Hepatocyte (in vitro differentiated cells): ENCODE data around the gene ANKRD33. TPM values are rescaled to one million over a fixed set of nuclear protein-coding genes. Genes with fewer than 3 reads are reported as not detected.
A peak's percentile ranks its signal among the peaks of the same experiment; 100 is the strongest.

Experiments used
- DNase-seq: peaks from one replicate; pipeline ENCODE4 v3.0.0-alpha.2; 2016; ENCODE audit warnings: low spot score
- H2AFZ ChIP-seq: fragments of 200-600 bp; sonication (generic); 2 replicates; pipeline ENCODE4 v1.6.0; 2016; ENCODE audit warnings: antibody characterized with exemption, mild to moderate bottlenecking
- H3K27ac ChIP-seq: fragments of 200-600 bp; sonication (generic); 2 replicates; pipeline ENCODE4 v1.5.1; 2016; ENCODE audit warnings: mild to moderate bottlenecking
- H3K27me3 ChIP-seq: fragments of 200-600 bp; sonication (generic); 2 replicates; pipeline ENCODE4 v1.6.1; 2016
- H3K36me3 ChIP-seq: fragments of 200-600 bp; sonication (generic); replicated peaks from 2 replicates; pipeline ENCODE4 v1.5.1; 2016; ENCODE audit warnings: low read depth; ENCODE audit not compliant: insufficient read depth
- H3K4me1 ChIP-seq: fragments of 200-600 bp; sonication (generic); 2 replicates; pipeline ENCODE4 v1.5.1; 2016; ENCODE audit warnings: mild to moderate bottlenecking, moderate library complexity; ENCODE audit not compliant: insufficient read depth
- H3K4me2 ChIP-seq: fragments of 200-600 bp; sonication (generic); 2 replicates; pipeline ENCODE4 v1.6.0; 2016
- H3K4me3 ChIP-seq: fragments of 200-600 bp; sonication (generic); 2 replicates; pipeline ENCODE4 v1.5.1; 2016; ENCODE audit warnings: mild to moderate bottlenecking
- H3K79me2 ChIP-seq: fragments of 200-600 bp; sonication (generic); 2 replicates; pipeline ENCODE4 v1.6.0; 2017; ENCODE audit warnings: mild to moderate bottlenecking
- H3K9me2 ChIP-seq: fragments of 200-600 bp; sonication (generic); replicated peaks from 2 replicates; pipeline ENCODE4 v1.6.0; 2017; ENCODE audit warnings: mild to moderate bottlenecking; ENCODE audit not compliant: insufficient read depth
- H3K9me3 ChIP-seq: fragments of 200-600 bp; sonication (generic); 2 replicates; pipeline ENCODE4 v1.5.1; 2016; ENCODE audit warnings: low read depth, mild to moderate bottlenecking
- H4K20me1 ChIP-seq: fragments of 200-600 bp; sonication (generic); 2 replicates; pipeline ENCODE4 v1.6.0; 2016; ENCODE audit warnings: mild to moderate bottlenecking; ENCODE audit not compliant: insufficient read depth, poor library complexity, severe bottlenecking
- EZH2 ChIP-seq: fragments of 200-600 bp; sonication (generic); IDR thresholded peaks from 2 replicates; pipeline ENCODE4 v1.6.1; 2016; ENCODE audit warnings: antibody characterized with exemption, mild to moderate bottlenecking, borderline replicate concordance
- EZH2phosphoT487 ChIP-seq: fragments of 200-600 bp; sonication (generic); IDR thresholded peaks from one replicate; pipeline ENCODE4 v1.6.1; 2018; ENCODE audit warnings: antibody characterized with exemption, mild to moderate bottlenecking, low read depth, moderate library complexity; ENCODE audit not compliant: unreplicated experiment, severe bottlenecking
- WGBS: methylation state at CpG from one replicate; pipeline ENCODE4 v1.1.6; 2016; ENCODE audit warnings: low lambda C conversion rate; ENCODE audit errors: missing lambda C conversion rate; 5-methylcytosine and 5-hydroxymethylcytosine counted together
- polyA plus RNA-seq: library from polyadenylated mRNA; unstranded; fragments of >200 nt; fragmentation: Nextera tagmentation; extraction: Ambion mirVana; gene quantifications from 2 replicates; pipeline ENCODE4 v1.2.1, GENCODE V29; 2016
- total RNA-seq: library from RNA; depleted of rRNA; stranded (reverse); fragments of >200 nt; gene quantifications from 2 replicates; pipeline ENCODE4 v1.2.3, GENCODE V29; 2014
- TF ChIP-seq, protein P1 (sequence below): fragments of 200-600 bp; sonication (generic); IDR thresholded peaks from 2 replicates; pipeline ENCODE4 v1.5.1; 2016; ENCODE audit warnings: antibody characterized with exemption, mild to moderate bottlenecking; ENCODE audit not compliant: poor library complexity

The ANKRD33 gene
- total and polyA plus RNA-seq, 2 experiments from 2014 or later = 0.12 TPM; not detected in 1

DNA sequence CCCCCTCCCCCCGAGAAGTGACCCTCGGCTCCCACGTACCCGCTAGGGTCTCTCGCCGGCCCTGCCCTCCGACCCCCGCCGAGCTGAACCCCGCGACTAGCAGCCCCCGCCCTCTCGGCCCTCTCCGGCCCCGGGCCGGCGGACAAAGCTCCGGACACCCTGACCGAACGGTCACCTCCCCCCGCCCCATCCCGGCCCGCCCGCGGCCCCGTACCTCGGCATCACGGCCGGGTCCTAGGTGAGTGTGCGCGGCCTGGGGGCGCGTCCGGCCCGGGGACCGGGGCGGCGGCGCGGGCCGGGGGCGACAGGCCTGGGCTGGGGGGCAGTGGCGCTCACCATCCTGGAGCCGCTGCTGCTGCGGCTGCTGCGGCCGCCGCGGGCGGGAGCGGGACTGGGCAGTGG, 39.6 kb upstream of the ANKRD33 start, which contains the start of gene FIGNL2:
Gene FIGNL2 (minus strand): TSS at position 393 of the 402 bp plus-strand sequence. CDS start 26,305 bp downstream, outside the sequence.
- H3K36me3 ChIP-seq = no peaks in the 10 kb centered on the region
- no peaks in the 10 kb centered on the region for H3K9me2 ChIP-seq
- H3K9me3 ChIP-seq = no peaks in the 10 kb centered on the region
- H3K79me2 ChIP-seq = peaks cover 23% of the 10 kb centered on the region
- TF ChIP-seq EZH2 (no peak), EZH2phosphoT487 (no peak)
- TF ChIP-seq, protein P1, sequence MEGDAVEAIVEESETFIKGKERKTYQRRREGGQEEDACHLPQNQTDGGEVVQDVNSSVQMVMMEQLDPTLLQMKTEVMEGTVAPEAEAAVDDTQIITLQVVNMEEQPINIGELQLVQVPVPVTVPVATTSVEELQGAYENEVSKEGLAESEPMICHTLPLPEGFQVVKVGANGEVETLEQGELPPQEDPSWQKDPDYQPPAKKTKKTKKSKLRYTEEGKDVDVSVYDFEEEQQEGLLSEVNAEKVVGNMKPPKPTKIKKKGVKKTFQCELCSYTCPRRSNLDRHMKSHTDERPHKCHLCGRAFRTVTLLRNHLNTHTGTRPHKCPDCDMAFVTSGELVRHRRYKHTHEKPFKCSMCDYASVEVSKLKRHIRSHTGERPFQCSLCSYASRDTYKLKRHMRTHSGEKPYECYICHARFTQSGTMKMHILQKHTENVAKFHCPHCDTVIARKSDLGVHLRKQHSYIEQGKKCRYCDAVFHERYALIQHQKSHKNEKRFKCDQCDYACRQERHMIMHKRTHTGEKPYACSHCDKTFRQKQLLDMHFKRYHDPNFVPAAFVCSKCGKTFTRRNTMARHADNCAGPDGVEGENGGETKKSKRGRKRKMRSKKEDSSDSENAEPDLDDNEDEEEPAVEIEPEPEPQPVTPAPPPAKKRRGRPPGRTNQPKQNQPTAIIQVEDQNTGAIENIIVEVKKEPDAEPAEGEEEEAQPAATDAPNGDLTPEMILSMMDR = no peak
- H3K27ac ChIP-seq = peak within 1 kb of the TSS; percentile 78
- 0% methylated on average over 11 of the region's 51 CpGs for WGBS
- H3K4me3 ChIP-seq = peak within 1 kb of the TSS; percentile 67
- no peak for DNase-seq
- peak within 1 kb of the TSS; percentile 96 for H3K4me2 ChIP-seq
- H3K4me1 ChIP-seq = peaks cover 20% of the 10 kb centered on the region
- H3K27me3 ChIP-seq = no peaks in the 10 kb centered on the region
- H2AFZ ChIP-seq = peak within 1 kb of the TSS; percentile 84
- peaks cover 5% of the 10 kb centered on the region for H4K20me1 ChIP-seq

GRCh38 chr12:51848841-51849735, 38.8 kb upstream of the ANKRD33 start:
- Histone ChIP-seq H3K27me3 (no peaks in the 10 kb centered on the region), H3K36me3 (no peaks in the 10 kb centered on the region), H3K4me1 (peaks cover 20% of the 10 kb centered on the region), H3K27ac (peak overlapping the region; percentile 78), H3K4me2 (peak overlapping the region; percentile 96), H3K9me2 (no peaks in the 10 kb centered on the region), H4K20me1 (peaks cover 5% of the 10 kb centered on the region), H2AFZ (peak overlapping the region; percentile 74), H3K9me3 (no peaks in the 10 kb centered on the region), H3K79me2 (peaks cover 15% of the 10 kb centered on the region), H3K4me3 (peak overlapping the region; percentile 42)
- peak; percentile 70 for DNase-seq
- WGBS = 22% methylated on average over 14 of the region's 57 CpGs
- TF ChIP-seq EZH2phosphoT487 = no peak
- TF ChIP-seq, protein P1 = peak; percentile 32

- Histone ChIP-seq H3K27me3 (no peaks in the 10 kb centered on the region), H3K9me2 (no peaks in the 10 kb centered on the region), H3K27ac (no peak overlapping the region), H3K9me3 (no peaks in the 10 kb centered on the region), H4K20me1 (peaks cover 5% of the 10 kb centered on the region), H2AFZ (no peak overlapping the region), H3K4me3 (no peak overlapping the region), H3K36me3 (no peaks in the 10 kb centered on the region), H3K4me1 (peaks cover 16% of the 10 kb centered on the region), H3K79me2 (peaks cover 7% of the 10 kb centered on the region), H3K4me2 (peak overlapping the region; percentile 96)
- 88% methylated on average over 8 of the region's 8 CpGs for WGBS
- TF ChIP-seq, protein P1 = no peak
- TF ChIP-seq EZH2phosphoT487 = no peak
- no peak for TF ChIP-seq EZH2
- no peak for DNase-seq
These were observed 37.6 kb upstream of the ANKRD33 start for GRCh38 chr12:51850081-51850964.
